ENCODE data around the gene STON2. TPM values are rescaled to one million over a fixed set of nuclear protein-coding genes. Genes with fewer than 3 reads are reported as not detected.

STON2 gene
- total RNA-seq, 1 experiment from 2014 or later, result 9.1 TPM

DNA sequence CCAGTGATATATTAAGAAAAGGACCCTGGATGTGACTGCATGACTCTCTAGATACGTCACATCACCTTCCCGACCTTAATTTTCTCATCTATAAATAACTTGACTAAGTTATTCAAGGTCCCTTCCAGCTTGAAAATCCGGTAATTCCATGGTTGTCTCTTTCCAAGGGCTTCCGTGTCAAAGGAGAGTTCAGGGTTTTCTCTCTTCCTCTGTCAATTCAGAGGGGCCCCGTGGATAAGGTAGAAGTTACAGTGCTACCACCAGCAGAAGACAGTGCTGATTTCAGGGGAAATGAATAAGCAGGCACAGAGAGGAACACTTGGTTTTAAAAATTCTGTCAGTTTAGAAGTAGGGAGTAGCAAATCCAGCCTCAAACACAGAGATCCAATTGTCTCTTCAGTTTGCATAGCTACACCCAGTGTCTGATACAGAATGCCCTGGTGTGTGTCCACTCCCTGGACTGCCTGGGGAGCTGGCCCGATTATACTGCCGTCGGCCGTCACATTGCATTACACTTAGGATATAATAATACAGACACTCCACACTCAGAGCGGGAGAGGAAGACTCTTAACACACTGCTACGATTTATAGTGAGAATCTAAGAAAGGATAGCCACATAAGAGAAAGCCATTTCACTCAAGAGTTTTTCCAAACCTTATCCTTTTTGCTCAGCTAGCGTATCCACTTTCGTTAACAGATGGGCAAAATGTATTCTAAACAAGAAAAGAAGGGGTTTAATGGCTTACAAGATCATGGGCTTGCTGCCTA is 124.6 kb downstream of the STON2 start:
- Histone ChIP-seq H3K9me3 (ENCODE audit: insufficient read depth, low read depth) (no peaks in the 10 kb centered on the region), H4K20me1 (ENCODE audit: insufficient read depth) (no peaks in the 10 kb centered on the region), H3K36me3 (ENCODE audit: low read depth) (no peaks in the 10 kb centered on the region), H2AFZ (no peak overlapping the region), H3K4me3 (no peak overlapping the region), H3K9me2 (ENCODE audit: insufficient read depth) (no peaks in the 10 kb centered on the region), H3K27me3 (ENCODE audit: insufficient read depth, low read depth) (no peaks in the 10 kb centered on the region), H3F3A (ENCODE audit: insufficient read depth, low read depth) (no peaks in the 10 kb centered on the region), H3K4me2 (no peak overlapping the region), H3K27ac (no peak overlapping the region), H3K4me1 (replicated peaks; ENCODE audit: insufficient read depth) (peaks cover 10% of the 10 kb centered on the region), H3K79me2 (ENCODE audit: low read depth) (no peaks in the 10 kb centered on the region)
- no peak for DNase-seq
- intact Hi-C loops (cut with micrococcal nuclease; ENCODE audit: unreplicated experiment), result no loop called here
- ChIA-PET CTCF (interaction anchor here (0.6 kb wide), 1 partner anchor 28 kb away, joined by 4 read pairs; no protein-coding TSS in a partner anchor), POLR2A (ENCODE audit: unreplicated experiment) (no interaction called here)
- BruUV-seq (replicated peaks), result no TSS peak
- TF ChIP-seq EZH2 (IDR thresholded peaks at IDR 0.05; ENCODE audit: low read depth), result no peak
- TF ChIP-seq, protein P1, sequence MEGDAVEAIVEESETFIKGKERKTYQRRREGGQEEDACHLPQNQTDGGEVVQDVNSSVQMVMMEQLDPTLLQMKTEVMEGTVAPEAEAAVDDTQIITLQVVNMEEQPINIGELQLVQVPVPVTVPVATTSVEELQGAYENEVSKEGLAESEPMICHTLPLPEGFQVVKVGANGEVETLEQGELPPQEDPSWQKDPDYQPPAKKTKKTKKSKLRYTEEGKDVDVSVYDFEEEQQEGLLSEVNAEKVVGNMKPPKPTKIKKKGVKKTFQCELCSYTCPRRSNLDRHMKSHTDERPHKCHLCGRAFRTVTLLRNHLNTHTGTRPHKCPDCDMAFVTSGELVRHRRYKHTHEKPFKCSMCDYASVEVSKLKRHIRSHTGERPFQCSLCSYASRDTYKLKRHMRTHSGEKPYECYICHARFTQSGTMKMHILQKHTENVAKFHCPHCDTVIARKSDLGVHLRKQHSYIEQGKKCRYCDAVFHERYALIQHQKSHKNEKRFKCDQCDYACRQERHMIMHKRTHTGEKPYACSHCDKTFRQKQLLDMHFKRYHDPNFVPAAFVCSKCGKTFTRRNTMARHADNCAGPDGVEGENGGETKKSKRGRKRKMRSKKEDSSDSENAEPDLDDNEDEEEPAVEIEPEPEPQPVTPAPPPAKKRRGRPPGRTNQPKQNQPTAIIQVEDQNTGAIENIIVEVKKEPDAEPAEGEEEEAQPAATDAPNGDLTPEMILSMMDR (conservative IDR thresholded peaks at IDR 0.05), result no peak

DNA sequence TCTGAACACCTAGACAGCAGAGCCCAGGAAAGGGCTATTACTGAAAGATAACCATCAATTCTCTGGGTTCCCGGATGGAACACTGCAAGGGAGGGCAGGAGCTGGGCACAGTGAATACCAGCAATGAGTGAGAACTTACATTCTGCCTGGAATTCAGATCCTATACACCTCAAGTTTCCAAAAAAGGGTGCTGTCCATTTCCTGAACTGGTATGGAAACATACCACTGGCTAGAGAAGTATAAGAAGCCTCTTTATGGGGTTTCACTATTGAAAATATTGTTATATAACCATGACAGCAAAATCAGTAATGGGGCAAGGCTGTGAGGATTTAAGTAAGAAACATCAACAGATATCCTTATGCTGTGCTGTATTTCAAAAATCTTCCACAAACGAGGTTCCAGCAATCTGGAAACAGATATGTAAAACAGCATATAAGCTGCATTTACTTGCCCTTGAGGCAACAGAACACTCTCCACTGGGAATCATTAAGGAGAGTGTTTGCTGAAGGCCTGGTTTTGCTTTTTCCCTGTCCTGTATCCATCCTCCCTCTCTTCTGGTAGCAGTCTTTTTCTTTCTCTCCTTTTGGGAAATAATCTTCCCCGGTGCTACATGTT is 126.1 kb downstream of the STON2 start:
- no peak for DNase-seq
- Histone ChIP-seq H3K79me2 (ENCODE audit: low read depth) (no peaks in the 10 kb centered on the region), H3K27ac (no peak overlapping the region), H3K27me3 (ENCODE audit: insufficient read depth, low read depth) (no peaks in the 10 kb centered on the region), H3K4me1 (replicated peaks; ENCODE audit: insufficient read depth) (peaks cover 10% of the 10 kb centered on the region), H3K4me2 (no peak overlapping the region), H3K9me2 (ENCODE audit: insufficient read depth) (no peaks in the 10 kb centered on the region), H3K36me3 (ENCODE audit: low read depth) (no peaks in the 10 kb centered on the region), H3K9me3 (ENCODE audit: insufficient read depth, low read depth) (no peaks in the 10 kb centered on the region), H3K4me3 (no peak overlapping the region), H2AFZ (no peak overlapping the region), H4K20me1 (ENCODE audit: insufficient read depth) (no peaks in the 10 kb centered on the region), H3F3A (ENCODE audit: insufficient read depth, low read depth) (no peaks in the 10 kb centered on the region)
- no TSS peak for BruUV-seq (replicated peaks)
- intact Hi-C loops (cut with micrococcal nuclease; ENCODE audit: unreplicated experiment), result no loop called here
- TF ChIP-seq, protein P1 (conservative IDR thresholded peaks at IDR 0.05), result no peak
- TF ChIP-seq EZH2 (IDR thresholded peaks at IDR 0.05; ENCODE audit: low read depth), result no peak
- ChIA-PET POLR2A (ENCODE audit: unreplicated experiment) (no interaction called here), CTCF (no interaction called here)

DNA sequence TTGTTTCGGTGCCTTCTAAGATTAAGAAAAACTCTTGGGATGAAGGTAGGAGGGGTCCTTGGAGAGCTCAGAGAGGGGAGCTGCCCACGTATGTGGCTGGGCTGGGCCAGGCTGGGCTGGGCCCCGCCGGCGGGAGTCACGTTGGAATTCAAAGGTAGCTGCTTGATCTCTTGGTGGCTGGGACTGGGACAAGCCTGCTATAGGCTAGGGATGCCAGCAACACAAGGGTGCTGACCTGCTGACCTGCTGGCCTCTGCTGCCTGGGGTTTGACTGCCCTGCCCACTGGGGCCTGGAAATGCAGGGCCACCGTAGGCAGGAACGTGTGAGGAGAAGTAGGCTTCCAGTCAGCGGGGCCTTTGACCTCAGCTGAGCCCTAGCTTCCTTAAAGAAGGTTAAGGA is 126.6 kb downstream of the STON2 start:
- TF ChIP-seq, protein P1 (conservative IDR thresholded peaks at IDR 0.05), result no peak
- TF ChIP-seq EZH2 (IDR thresholded peaks at IDR 0.05; ENCODE audit: low read depth), result no peak
- intact Hi-C loops (cut with micrococcal nuclease; ENCODE audit: unreplicated experiment), result no loop called here
- Histone ChIP-seq H3K4me3 (no peak overlapping the region), H3K27me3 (ENCODE audit: insufficient read depth, low read depth) (no peaks in the 10 kb centered on the region), H3K4me1 (replicated peaks; ENCODE audit: insufficient read depth) (peaks cover 10% of the 10 kb centered on the region), H2AFZ (no peak overlapping the region), H3K79me2 (ENCODE audit: low read depth) (no peaks in the 10 kb centered on the region), H3K36me3 (ENCODE audit: low read depth) (no peaks in the 10 kb centered on the region), H3K9me2 (ENCODE audit: insufficient read depth) (no peaks in the 10 kb centered on the region), H3K27ac (no peak overlapping the region), H3F3A (ENCODE audit: insufficient read depth, low read depth) (no peaks in the 10 kb centered on the region), H4K20me1 (ENCODE audit: insufficient read depth) (no peaks in the 10 kb centered on the region), H3K4me2 (no peak overlapping the region), H3K9me3 (ENCODE audit: insufficient read depth, low read depth) (no peaks in the 10 kb centered on the region)
- DNase-seq, result no peak
- ChIA-PET POLR2A (ENCODE audit: unreplicated experiment) (no interaction called here), CTCF (no interaction called here)
- no TSS peak for BruUV-seq (replicated peaks)
